Chondrocyte (in vitro differentiated cells): ENCODE data around the gene NUDT11. TPM values are rescaled to one million over a fixed set of nuclear protein-coding genes. Genes with fewer than 3 reads are reported as not detected.
"Not testable (repeated sequence)": the region's sequence is repeated elsewhere in the genome, so short reads cannot be mapped to it uniquely, and the experiment has no call there.

Experiments used
- DNase-seq: peaks from one replicate; pipeline ENCODE4 v3.0.0; 2021; ENCODE audit warnings: mixed read lengths, low spot score
- H3K27ac Mint-ChIP-seq: one replicate; pipeline ENCODE4 v1.8.0; 2021; ENCODE audit warnings: mild to moderate bottlenecking, moderate library complexity, mixed read lengths; ENCODE audit not compliant: unreplicated experiment
- H3K27me3 Mint-ChIP-seq: 2 replicates; pipeline ENCODE4 v1.8.0; 2021; ENCODE audit warnings: low read depth, mixed read lengths
- H3K36me3 Mint-ChIP-seq: 2 replicates; pipeline ENCODE4 v1.8.0; 2021; ENCODE audit warnings: low read depth, mixed read lengths
- H3K4me1 Mint-ChIP-seq: 2 replicates; pipeline ENCODE4 v1.8.0; 2021; ENCODE audit warnings: low read depth, mild to moderate bottlenecking, mixed read lengths
- H3K4me3 Mint-ChIP-seq: one replicate; pipeline ENCODE4 v1.8.0; 2021; ENCODE audit warnings: mild to moderate bottlenecking, moderate library complexity, mixed read lengths; ENCODE audit not compliant: unreplicated experiment
- H3K9me3 Mint-ChIP-seq: 2 replicates; pipeline ENCODE4 v1.8.0; 2021; ENCODE audit warnings: low read depth, mixed read lengths
- CTCF ChIP-seq: fragments of 200-600 bp; sonication (generic); IDR thresholded peaks from 2 replicates; pipeline ENCODE4 v1.5.0; 2021; ENCODE audit warnings: antibody characterized with exemption, mild to moderate bottlenecking, moderate library complexity
- long read RNA-seq: library from polyadenylated mRNA; stranded (forward); transcript quantifications from one replicate; pipeline ENCODE4 v2.0.0, GENCODE V29; 2021
- total RNA-seq: library from RNA; stranded (reverse); gene quantifications from 3 replicates; pipeline ENCODE4 v1.2.1, GENCODE V29; 2021

Gene NUDT11
- total RNA-seq: 8.9 to 11.8 TPM (median 10.6 TPM) in 3 replicates
- long read RNA-seq, transcript NUDT11-201 (2 exons, 2,385 nt): major isoform, 39 of 40 reads
- long read RNA-seq, partial matches to known transcripts: 0 of 40 reads
- long read RNA-seq, other reads (novel, unspliced or antisense): 1 of 40 reads

GRCh38 chrX:51496501-51497291 lies at the start of gene NUDT11:
TSS of gene NUDT11 (minus strand) at chrX:51496592. CDS start at chrX:51496444, 148 bp downstream.
- peak; percentile 92 for DNase-seq
- H3K4me1 Mint-ChIP-seq: peaks cover 20% of the 10 kb centered on the region
- H3K36me3 Mint-ChIP-seq: no peaks in the 10 kb centered on the region

GRCh38 chrX:51520393-51520792 lies 24.0 kb upstream of the NUDT11 start:
- no peaks in the 10 kb centered on the region for H3K36me3 Mint-ChIP-seq
- no peak overlapping the region for H3K27ac Mint-ChIP-seq
- H3K4me1 Mint-ChIP-seq: no peaks in the 10 kb centered on the region
- no peak for DNase-seq
- TF ChIP-seq CTCF: no peak
- peaks cover 4% of the 10 kb centered on the region for H3K27me3 Mint-ChIP-seq
- no peak overlapping the region for H3K4me3 Mint-ChIP-seq
- peaks cover 16% of the 10 kb centered on the region for H3K9me3 Mint-ChIP-seq

More at GRCh38 chrX:51496501-51497291, at the start of gene NUDT11:
- H3K27ac Mint-ChIP-seq: peak within 1 kb of the TSS; percentile 76
- H3K9me3 Mint-ChIP-seq: peaks cover 15% of the 10 kb centered on the region
- peak within 1 kb of the TSS; percentile 81 for H3K4me3 Mint-ChIP-seq
- TF ChIP-seq CTCF: no peak
- H3K27me3 Mint-ChIP-seq: no peaks in the 10 kb centered on the region

- H3K27me3 Mint-ChIP-seq, H3K36me3 Mint-ChIP-seq, DNase-seq, H3K27ac Mint-ChIP-seq, H3K4me3 Mint-ChIP-seq, H3K4me1 Mint-ChIP-seq: not testable (repeated sequence)
- peaks cover 20% of the 10 kb centered on the region for H3K9me3 Mint-ChIP-seq
Measured at GRCh38 chrX:51519131-51519530, 22.7 kb upstream of the NUDT11 start.

GRCh38 chrX:51507551-51507950 lies 11.2 kb upstream of the NUDT11 start:
- Mint-ChIP-seq H3K27me3 (peaks cover 5% of the 10 kb centered on the region), H3K27ac (no peak overlapping the region), H3K36me3 (no peaks in the 10 kb centered on the region), H3K4me3 (no peak overlapping the region), H3K9me3 (peaks cover 21% of the 10 kb centered on the region), H3K4me1 (no peaks in the 10 kb centered on the region)
- TF ChIP-seq CTCF: no peak
- no peak for DNase-seq

GRCh38 chrX:51495701-51496488 lies 497 bp downstream of the NUDT11 start:
- Mint-ChIP-seq H3K27ac (peak overlapping the region; percentile 76), H3K9me3 (peaks cover 15% of the 10 kb centered on the region), H3K4me1 (peaks cover 20% of the 10 kb centered on the region), H3K4me3 (peak overlapping the region; percentile 81)
- H3K27me3 Mint-ChIP-seq, DNase-seq, H3K36me3 Mint-ChIP-seq: not testable (repeated sequence)

GRCh38 chrX:51494409-51494808 lies 2.0 kb downstream of the NUDT11 start:
- H3K4me3 Mint-ChIP-seq: peak overlapping the region; percentile 81
- peak; percentile 74 for TF ChIP-seq CTCF
- H3K27ac Mint-ChIP-seq: no peak overlapping the region
- no peak for DNase-seq
- peaks cover 15% of the 10 kb centered on the region for H3K9me3 Mint-ChIP-seq
- H3K27me3 Mint-ChIP-seq: no peaks in the 10 kb centered on the region
- H3K36me3 Mint-ChIP-seq: no peaks in the 10 kb centered on the region
- H3K4me1 Mint-ChIP-seq: peaks cover 20% of the 10 kb centered on the region
